GM23338 (cell line): ENCODE data around the gene RARRES2. TPM values are rescaled to one million over a fixed set of nuclear protein-coding genes. Genes with fewer than 3 reads are reported as not detected.

Source experiments
- ATAC-seq: fragments of 200-7000 bp; cut with Tn5 transposase; 3 replicates; pipeline ENCODE4 v1.9.1; 2020
- DNase-seq: peaks from one replicate; pipeline ENCODE4 v3.0.0-alpha.2; 2015; ENCODE audit warnings: low spot score
- H2AFZ ChIP-seq: fragments of 200-600 bp; sonication (generic); 2 replicates; pipeline ENCODE4 v1.8.0; 2016; ENCODE audit warnings: antibody characterized with exemption, mild to moderate bottlenecking, moderate library complexity
- H3F3A ChIP-seq: fragments of 200-600 bp; sonication (generic); replicated peaks from 2 replicates; pipeline ENCODE4 v1.8.0; 2017; ENCODE audit warnings: antibody characterized with exemption, mixed run types, low read depth
- H3K27ac ChIP-seq: fragments of 200-600 bp; sonication (generic); 2 replicates; pipeline ENCODE4 v1.6.1; 2016; ENCODE audit warnings: low read depth
- H3K27me3 ChIP-seq: fragments of 200-600 bp; sonication (generic); 2 replicates; pipeline ENCODE4 v1.8.0; 2016; ENCODE audit warnings: mild to moderate bottlenecking, mixed run types, moderate library complexity; ENCODE audit not compliant: insufficient read depth
- H3K36me3 ChIP-seq: fragments of 200-600 bp; sonication (generic); 2 replicates; pipeline ENCODE4 v1.8.0; 2016; ENCODE audit warnings: mild to moderate bottlenecking; ENCODE audit not compliant: insufficient read depth
- H3K4me1 ChIP-seq: fragments of 200-600 bp; sonication (generic); 2 replicates; pipeline ENCODE4 v1.8.0; 2016; ENCODE audit warnings: mild to moderate bottlenecking, moderate library complexity; ENCODE audit not compliant: insufficient read depth
- H3K4me2 ChIP-seq: fragments of 200-600 bp; sonication (generic); 2 replicates; pipeline ENCODE4 v1.7.1; 2017; ENCODE audit warnings: mixed run types
- H3K4me3 ChIP-seq: fragments of 200-600 bp; sonication (generic); 2 replicates; pipeline ENCODE4 v1.6.1; 2016; ENCODE audit warnings: mixed run types
- H3K79me2 ChIP-seq: fragments of 200-600 bp; sonication (generic); replicated peaks from 2 replicates; pipeline ENCODE4 v1.8.0; 2017; ENCODE audit warnings: mild to moderate bottlenecking; ENCODE audit not compliant: insufficient read depth
- H3K9me2 ChIP-seq: fragments of 200-600 bp; sonication (generic); 2 replicates; pipeline ENCODE4 v1.8.0; 2017; ENCODE audit not compliant: insufficient read depth
- H4K20me1 ChIP-seq: fragments of 200-600 bp; sonication (generic); replicated peaks from 2 replicates; pipeline ENCODE4 v1.8.0; 2017; ENCODE audit warnings: mild to moderate bottlenecking; ENCODE audit not compliant: insufficient read depth
- H3K27ac Mint-ChIP-seq: 2 replicates; pipeline ENCODE4 v1.8.0; 2020; ENCODE audit warnings: inconsistent platforms, mild to moderate bottlenecking, moderate library complexity, mixed read lengths
- H3K27me3 Mint-ChIP-seq: 3 replicates; pipeline ENCODE4 v1.8.0; 2022; ENCODE audit warnings: low read depth, mild to moderate bottlenecking, moderate library complexity, mixed read lengths, inconsistent platforms; ENCODE audit not compliant: insufficient read depth, poor library complexity
- H3K36me3 Mint-ChIP-seq: 3 replicates; pipeline ENCODE4 v1.8.0; 2021; ENCODE audit warnings: low read depth, mild to moderate bottlenecking, inconsistent platforms, moderate library complexity, mixed read lengths
- H3K4me1 Mint-ChIP-seq: 3 replicates; pipeline ENCODE4 v1.8.0; 2020; ENCODE audit warnings: mild to moderate bottlenecking, inconsistent platforms, mixed read lengths
- H3K4me3 Mint-ChIP-seq: 3 replicates; pipeline ENCODE4 v1.8.0; 2021; ENCODE audit warnings: moderate library complexity, mild to moderate bottlenecking, inconsistent platforms, mixed read lengths
- H3K9me3 Mint-ChIP-seq: 3 replicates; pipeline ENCODE4 v1.8.0; 2020; ENCODE audit warnings: moderate library complexity, mild to moderate bottlenecking, inconsistent platforms, mixed read lengths
- POLR2AphosphoS5 ChIP-seq: IDR thresholded peaks from 2 replicates; pipeline ENCODE4 v1.6.1; 2016; ENCODE audit warnings: antibody characterized with exemption, low read depth
- polyA plus RNA-seq: library from polyadenylated mRNA; unstranded; fragments of >200 nt; fragmentation: Nextera tagmentation; extraction: Ambion mirVana; gene quantifications from 2 replicates; pipeline ENCODE4 v1.2.1, GENCODE V29; 2016
- total RNA-seq: library from RNA; depleted of rRNA; stranded (reverse); fragments of >200 nt; shearing (Covaris generic); gene quantifications from 2 replicates; pipeline ENCODE4 v1.2.3, GENCODE V29; 2014
- TF ChIP-seq, protein P1 (sequence below): fragments of 250-450 bp; sonication (Bioruptor Pico); IDR thresholded peaks from 2 replicates; pipeline ENCODE4 v1.5.0; 2020; ENCODE audit warnings: mild to moderate bottlenecking, moderate library complexity

RARRES2 gene
- total and polyA plus RNA-seq, 2 experiments from 2014 or later, result 169 to 314 TPM

DNA sequence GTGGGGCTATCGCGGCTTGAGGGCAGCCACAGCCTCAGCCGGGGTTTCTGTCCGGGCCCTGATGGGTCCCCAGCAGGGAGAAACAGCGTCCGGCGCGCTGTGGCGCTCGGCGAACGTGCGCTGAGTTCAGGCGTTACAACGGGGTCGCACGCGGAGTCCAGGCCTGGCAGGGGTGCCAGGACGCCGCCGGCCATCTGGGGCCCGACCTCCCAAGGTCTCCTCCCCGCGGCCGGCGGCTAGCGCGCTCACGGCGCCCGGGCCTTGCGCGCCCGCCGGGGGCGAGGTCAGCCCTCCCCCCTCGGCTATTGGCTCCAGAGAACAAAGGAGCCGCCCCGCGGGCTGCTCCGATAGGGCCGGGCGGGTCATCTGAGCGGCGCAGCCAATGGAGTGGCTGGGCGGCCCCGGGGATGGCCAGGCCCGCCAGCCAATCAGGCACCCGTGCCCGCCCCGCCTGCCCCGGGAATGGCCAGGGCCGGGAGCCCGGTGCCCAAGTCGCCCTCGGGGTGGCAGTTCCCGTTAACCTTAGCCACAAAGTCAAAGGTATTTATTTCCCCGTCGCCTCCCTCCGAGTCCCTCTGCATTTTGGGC lies 37.5 kb upstream of the RARRES2 start, which contains the start of gene ZNF775:
Gene ZNF775 (plus strand): TSS at position 478 of the 588 bp plus-strand sequence. CDS start 9,141 bp downstream, outside the sequence.
- H2AFZ ChIP-seq, result 0 out of 2 replicates have a peak within 1 kb of the TSS, but pooled peaks have one; percentile 28

More for the DNA sequence above, 37.5 kb upstream of the RARRES2 start, which contains the start of gene ZNF775:
- peaks cover 67% of the 10 kb centered on the region for H3K4me1 ChIP-seq
- H3K4me2 ChIP-seq, result peak within 1 kb of the TSS; percentile 98
- H3K27ac ChIP-seq, result peak within 1 kb of the TSS; percentile 97
- Mint-ChIP-seq H3K36me3 (peaks cover 22% of the 10 kb centered on the region), H3K4me1 (peaks cover 79% of the 10 kb centered on the region), H3K27ac (peak within 1 kb of the TSS; percentile 94), H3K27me3 (peaks cover 26% of the 10 kb centered on the region), H3K4me3 (peak within 1 kb of the TSS; percentile 88), H3K9me3 (no peaks in the 10 kb centered on the region)
- no peaks in the 10 kb centered on the region for H3K36me3 ChIP-seq
- H3K79me2 ChIP-seq, result peaks cover 41% of the 10 kb centered on the region
- H3K4me3 ChIP-seq, result peak within 1 kb of the TSS; percentile 98
- H3K9me2 ChIP-seq, result no peaks in the 10 kb centered on the region
- DNase-seq (peak; percentile 99), ATAC-seq (peak; percentile 76)
- TF ChIP-seq, protein P1, sequence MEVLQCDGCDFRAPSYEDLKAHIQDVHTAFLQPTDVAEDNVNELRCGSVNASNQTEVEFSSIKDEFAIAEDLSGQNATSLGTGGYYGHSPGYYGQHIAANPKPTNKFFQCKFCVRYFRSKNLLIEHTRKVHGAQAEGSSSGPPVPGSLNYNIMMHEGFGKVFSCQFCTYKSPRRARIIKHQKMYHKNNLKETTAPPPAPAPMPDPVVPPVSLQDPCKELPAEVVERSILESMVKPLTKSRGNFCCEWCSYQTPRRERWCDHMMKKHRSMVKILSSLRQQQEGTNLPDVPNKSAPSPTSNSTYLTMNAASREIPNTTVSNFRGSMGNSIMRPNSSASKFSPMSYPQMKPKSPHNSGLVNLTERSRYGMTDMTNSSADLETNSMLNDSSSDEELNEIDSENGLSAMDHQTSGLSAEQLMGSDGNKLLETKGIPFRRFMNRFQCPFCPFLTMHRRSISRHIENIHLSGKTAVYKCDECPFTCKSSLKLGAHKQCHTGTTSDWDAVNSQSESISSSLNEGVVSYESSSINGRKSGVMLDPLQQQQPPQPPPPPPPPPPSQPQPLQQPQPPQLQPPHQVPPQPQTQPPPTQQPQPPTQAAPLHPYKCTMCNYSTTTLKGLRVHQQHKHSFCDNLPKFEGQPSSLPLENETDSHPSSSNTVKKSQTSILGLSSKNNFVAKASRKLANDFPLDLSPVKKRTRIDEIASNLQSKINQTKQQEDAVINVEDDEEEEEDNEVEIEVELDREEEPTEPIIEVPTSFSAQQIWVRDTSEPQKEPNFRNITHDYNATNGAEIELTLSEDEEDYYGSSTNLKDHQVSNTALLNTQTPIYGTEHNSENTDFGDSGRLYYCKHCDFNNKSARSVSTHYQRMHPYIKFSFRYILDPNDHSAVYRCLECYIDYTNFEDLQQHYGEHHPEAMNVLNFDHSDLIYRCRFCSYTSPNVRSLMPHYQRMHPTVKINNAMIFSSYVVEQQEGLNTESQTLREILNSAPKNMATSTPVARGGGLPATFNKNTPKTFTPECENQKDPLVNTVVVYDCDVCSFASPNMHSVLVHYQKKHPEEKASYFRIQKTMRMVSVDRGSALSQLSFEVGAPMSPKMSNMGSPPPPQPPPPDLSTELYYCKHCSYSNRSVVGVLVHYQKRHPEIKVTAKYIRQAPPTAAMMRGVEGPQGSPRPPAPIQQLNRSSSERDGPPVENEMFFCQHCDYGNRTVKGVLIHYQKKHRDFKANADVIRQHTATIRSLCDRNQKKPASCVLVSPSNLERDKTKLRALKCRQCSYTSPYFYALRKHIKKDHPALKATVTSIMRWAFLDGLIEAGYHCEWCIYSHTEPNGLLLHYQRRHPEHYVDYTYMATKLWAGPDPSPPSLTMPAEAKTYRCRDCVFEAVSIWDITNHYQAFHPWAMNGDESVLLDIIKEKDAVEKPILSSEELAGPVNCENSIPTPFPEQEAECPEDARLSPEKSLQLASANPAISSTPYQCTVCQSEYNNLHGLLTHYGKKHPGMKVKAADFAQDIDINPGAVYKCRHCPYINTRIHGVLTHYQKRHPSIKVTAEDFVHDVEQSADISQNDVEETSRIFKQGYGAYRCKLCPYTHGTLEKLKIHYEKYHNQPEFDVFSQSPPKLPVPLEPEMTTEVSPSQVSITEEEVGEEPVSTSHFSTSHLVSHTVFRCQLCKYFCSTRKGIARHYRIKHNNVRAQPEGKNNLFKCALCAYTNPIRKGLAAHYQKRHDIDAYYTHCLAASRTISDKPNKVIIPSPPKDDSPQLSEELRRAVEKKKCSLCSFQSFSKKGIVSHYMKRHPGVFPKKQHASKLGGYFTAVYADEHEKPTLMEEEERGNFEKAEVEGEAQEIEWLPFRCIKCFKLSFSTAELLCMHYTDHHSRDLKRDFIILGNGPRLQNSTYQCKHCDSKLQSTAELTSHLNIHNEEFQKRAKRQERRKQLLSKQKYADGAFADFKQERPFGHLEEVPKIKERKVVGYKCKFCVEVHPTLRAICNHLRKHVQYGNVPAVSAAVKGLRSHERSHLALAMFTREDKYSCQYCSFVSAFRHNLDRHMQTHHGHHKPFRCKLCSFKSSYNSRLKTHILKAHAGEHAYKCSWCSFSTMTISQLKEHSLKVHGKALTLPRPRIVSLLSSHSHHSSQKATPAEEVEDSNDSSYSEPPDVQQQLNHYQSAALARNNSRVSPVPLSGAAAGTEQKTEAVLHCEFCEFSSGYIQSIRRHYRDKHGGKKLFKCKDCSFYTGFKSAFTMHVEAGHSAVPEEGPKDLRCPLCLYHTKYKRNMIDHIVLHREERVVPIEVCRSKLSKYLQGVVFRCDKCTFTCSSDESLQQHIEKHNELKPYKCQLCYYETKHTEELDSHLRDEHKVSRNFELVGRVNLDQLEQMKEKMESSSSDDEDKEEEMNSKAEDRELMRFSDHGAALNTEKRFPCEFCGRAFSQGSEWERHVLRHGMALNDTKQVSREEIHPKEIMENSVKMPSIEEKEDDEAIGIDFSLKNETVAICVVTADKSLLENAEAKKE (CRISPR knock-in tag), result no peak
- TF ChIP-seq POLR2AphosphoS5, result peak; percentile 71
- no peaks in the 10 kb centered on the region; the same call in none of the 2 replicates for H4K20me1 ChIP-seq
- H3K27me3 ChIP-seq, result no peaks in the 10 kb centered on the region
- H3F3A ChIP-seq, result peaks cover 47% of the 10 kb centered on the region
